Measurements from ENCODE around the gene SLC6A3.

DNA sequence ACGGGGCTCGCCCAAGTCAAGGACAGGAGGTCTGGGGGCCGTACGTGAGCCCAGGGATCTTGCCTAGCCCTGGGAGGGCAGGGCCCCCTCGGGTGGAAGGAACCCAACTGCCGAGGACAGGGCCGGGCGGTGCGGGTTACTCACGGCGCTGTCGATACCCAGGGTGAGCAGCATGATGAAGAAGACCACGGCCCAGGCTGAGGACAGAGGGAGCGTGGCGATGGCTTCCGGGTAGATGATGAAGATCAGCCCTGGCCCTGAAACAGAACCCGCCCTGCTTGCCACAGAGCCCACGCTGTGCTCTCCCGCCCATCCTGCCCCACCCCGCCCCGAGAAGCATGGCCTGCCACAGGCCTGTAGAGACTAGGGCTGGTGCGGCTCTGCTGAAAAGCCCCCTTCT, 34.1 kb downstream of the SLC6A3 start:
- no peak for TF ChIP-seq TAF1 (IDR thresholded peaks at IDR 0.05; ENCODE audit: low read depth, low read length)
- TF ChIP-seq POLR2A (IDR thresholded peaks at IDR 0.05; ENCODE audit: low read depth, low read length): no peak
- TF ChIP-seq SPI1 (IDR thresholded peaks at IDR 0.05; ENCODE audit: low read depth, low read length): no peak
- TF ChIP-seq POLR2AphosphoS5 (IDR thresholded peaks at IDR 0.05; ENCODE audit: low read depth, low read length): no peak
- TF ChIP-seq PAX5 (IDR thresholded peaks at IDR 0.05; ENCODE audit: insufficient read depth, low read length, severe bottlenecking): no peak
- no peak for TF ChIP-seq POU2F2 (IDR thresholded peaks at IDR 0.05; ENCODE audit: low read depth, low read length)
